ENCODE results near the gene ZBBX.

GRCh38 chr3:167361306-167361705, 18.8 kb downstream of the ZBBX start:
- TF ChIP-seq CTCF (conservative IDR thresholded peaks at IDR 0.05; ENCODE audit: low read length) (no peak), EZH2phosphoT487 (IDR thresholded peaks at IDR 0.05; ENCODE audit: borderline replicate concordance) (no peak)
